HG03342 (cell line): ENCODE data around the gene GFRA4.
"Not testable (repeated sequence)": the region's sequence is repeated elsewhere in the genome, so short reads cannot be mapped to it uniquely, and the experiment has no call there.

Experiments used
- ATAC-seq: cut with Tn5 transposase; IDR thresholded peaks from one replicate; pipeline ENCODE4 v1.9.1; 2021; ENCODE audit warnings: mild to moderate bottlenecking, moderate library complexity; ENCODE audit not compliant: unreplicated experiment

Gene GFRA4

DNA sequence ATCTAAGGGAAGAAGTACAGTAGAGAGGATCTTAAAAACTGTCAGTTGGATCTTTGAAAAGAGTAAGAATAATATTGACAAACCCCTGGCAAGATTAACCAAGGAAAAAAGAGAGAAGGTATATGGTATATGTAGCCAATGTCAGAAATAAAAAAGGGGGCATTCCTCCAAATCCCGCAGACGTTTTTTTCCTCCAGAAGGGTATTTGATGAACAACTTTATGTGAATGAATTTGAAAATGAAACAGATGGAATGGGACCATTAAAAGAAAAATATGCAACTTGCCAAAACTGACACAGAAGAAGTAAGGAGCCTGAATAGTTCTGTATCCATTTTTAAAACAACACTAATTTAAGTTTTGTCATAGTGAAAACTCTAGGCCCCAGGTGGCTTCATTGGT is 35.7 kb downstream of the GFRA4 start:
- no peak for ATAC-seq

DNA sequence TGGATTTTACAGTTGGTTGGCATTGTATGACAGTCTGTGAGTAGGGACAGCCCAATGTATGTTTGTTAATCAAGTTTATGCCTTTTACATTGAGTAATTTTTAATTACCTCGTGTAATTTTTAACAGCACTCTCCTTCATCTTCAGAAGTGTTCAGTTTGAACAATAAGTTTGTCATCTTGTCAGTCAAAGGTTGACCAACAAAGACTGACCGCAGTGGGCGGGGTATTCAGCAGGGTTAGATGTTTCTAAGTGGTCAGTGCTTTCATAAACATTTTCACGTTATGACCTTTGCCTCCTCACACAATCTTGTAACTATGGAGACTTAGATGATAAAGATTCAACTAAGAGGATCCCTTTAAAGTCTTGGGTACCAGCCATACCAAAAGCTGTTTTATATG is 40.8 kb downstream of the GFRA4 start:
- ATAC-seq, result no peak

DNA sequence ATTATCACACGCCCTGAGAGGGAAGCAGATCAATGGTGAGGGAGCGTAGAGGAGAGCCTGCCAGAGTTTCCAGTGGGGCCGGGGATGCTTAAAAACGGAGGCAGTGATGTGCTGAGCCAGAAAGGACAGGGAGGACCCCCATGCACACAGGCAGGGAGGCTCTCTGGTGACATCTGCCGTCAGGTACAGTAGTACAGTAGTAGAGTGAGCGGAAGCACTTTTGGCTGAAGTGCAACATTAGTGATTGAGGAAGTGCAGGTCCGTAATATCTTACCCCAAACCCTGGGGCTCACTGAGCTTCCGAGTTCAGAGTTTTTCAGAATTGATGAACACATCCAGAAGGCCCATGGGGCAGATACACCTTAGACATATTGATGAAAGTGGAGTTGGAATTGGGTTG is 42.1 kb downstream of the GFRA4 start:
- ATAC-seq, result no peak

DNA sequence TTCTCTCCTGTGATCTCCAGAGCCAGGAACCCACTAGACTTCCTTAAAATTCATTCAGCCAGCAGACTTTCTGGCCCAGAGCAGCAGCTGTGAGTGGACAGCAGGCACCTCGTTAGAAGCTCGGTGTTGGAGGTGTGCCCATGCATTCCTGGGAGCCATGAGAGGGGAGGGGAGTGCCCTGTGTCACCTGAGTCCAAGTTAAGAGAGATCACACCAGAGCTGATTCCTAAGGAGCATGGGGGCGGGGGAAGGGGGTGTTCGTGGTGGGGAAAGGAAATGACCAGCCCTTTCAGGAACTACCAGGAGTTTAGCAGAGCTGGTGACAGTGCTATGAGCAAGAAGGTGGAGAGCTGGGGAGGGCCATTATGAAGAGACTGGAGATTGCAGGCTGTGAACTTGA is 46.9 kb downstream of the GFRA4 start:
- ATAC-seq, result no peak

DNA sequence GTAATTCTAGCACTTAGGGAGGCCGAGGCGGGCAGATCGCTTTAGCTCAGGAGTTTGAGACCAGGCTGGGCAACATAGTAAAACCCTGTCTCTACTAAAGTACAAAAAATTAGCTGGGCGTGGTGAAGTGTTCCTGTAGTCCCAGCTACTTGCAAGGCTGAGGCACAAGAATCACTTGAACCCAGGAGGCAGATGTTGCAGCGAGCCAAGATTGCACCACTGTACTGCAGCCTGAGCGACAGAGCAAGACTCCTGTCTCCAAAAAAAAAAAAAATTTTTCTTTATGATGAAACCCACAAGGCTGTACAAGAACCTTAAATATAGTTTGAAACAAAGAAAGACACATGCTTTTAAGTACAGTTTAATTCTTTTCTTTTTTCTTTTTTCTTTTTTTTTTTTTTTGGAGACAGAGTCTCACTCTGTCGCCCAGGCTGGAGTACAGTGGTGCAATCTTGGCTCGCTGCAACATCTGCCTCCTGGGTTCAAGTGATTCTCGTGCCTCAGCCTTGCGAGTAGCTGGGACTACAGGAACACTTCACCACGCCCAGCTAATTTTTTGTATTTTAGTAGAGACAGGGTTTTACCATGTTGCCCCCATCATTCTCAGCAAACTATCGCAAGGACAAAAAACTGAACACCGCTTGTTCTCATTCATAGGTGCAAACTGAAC is 47.9 kb downstream of the GFRA4 start:
- not testable (repeated sequence) for ATAC-seq

DNA sequence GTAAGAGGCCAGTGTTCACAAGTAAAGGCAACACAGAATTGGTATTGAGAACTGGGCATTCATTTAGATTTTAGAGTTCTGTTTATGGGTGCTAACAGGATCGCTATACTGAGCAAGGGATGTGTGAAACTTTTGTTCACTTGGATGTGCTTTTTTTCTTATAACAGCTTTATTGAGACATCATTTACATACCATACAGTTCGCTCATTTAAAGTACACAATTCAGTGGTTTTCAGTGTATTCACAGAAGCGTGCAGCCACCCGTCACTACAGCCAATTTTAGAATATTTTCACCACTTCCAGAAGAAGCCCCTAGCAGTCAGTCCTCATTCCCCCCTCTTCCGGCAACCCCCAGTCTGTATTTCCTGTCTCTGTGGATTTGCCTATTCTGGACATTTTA is 48.7 kb downstream of the GFRA4 start:
- ATAC-seq, result no peak

DNA sequence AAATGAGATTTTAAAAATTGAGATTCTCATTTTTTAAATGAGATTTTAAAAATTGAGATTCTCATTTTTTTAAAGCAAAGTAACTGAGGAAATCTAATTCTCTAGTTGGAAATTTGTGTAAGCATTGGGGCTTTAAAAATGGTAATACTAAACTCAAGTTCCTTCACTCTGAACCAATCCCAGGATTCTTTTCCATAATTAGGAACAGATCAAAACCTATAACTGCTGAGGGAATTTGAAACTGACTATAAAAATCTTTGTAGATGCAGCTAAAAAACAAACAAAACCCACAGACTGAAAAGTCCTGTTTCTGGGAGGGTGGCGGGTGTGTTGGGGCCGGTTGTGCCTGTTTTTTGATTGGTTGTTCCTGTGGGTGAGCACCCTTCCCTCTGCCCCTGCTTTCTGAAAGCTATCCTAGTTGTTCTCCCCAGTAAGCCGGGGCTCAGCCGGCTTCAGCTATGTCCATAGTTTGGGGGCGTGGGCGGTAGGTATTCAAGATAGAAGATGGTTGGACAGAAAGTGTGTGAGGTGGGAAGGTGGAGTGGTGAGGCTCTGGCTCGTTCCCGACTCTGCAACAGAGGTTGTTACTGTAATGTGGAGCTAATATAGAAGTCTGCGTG is 49.3 kb downstream of the GFRA4 start:
- no peak for ATAC-seq

DNA sequence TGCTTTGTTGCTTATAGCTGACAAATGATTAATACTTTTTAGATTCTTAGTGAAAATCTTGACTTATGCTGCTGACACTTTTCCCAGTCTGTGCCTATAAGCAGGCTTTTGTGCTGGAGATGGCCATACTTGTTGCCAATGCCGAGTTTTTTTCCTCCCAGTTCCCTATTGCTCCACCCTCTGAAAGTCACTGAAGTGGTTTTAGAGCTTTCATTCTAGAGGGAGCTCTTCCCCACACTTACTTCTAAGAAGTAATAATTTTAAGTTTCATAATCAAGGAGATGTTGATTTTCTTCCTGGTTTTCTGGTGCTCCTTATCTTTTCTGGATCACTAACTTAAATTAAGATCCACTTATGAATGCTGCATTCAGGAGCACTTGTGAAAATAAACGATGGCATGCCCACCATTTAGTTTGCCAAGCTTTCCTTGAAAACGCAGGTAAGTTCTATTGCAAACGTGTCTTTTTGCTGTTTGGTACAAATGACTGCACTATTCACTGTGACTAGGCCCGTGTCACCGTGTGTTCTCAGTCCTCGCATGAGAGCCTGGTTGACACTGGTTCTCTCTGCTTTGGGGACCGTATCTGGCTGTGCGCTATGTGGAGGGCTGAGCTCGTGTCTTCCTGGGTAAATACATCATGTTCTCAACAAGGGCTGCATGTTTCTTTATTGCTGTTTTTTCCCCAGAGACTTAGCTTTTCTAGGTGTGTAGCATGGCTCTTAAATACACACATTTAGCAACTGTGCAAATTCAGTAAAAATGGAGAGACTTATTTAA is 50.2 kb downstream of the GFRA4 start:
- no peak for ATAC-seq

DNA sequence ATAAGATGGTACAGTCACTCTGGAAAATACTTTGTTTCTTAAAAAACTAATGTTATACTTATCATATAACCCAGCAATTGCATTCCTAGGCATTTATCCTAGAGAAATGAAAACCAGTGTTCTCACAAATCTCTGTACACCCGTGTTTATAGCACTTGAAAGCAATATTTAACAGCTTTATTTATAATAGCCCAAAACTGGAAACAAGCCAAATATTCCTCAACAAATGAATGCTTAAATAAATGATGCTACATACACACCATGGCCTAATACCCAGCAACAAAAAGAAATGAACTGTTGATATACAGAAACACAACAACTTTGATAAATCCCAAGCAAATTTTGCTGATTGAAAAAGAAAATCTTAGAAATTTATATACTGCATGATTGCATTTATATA is 51.3 kb downstream of the GFRA4 start:
- no peak for ATAC-seq
